Naive thymus-derived CD4-positive, alpha-beta T cell (primary cell): ENCODE data around the gene ANKS6. TPM values are rescaled to one million over a fixed set of nuclear protein-coding genes. Genes with fewer than 3 reads are reported as not detected.

ENCODE experiments used
- ATAC-seq: fragments of 150-1000 bp; cut with Tn5 transposase; 2 replicates; pipeline ENCODE4 v1.10.0; 2021; ENCODE audit warnings: mild to moderate bottlenecking, moderate library complexity
- CTCF ChIA-PET: fragments of 350-600 bp; sonication (Branson Sonifier 250); formaldehyde crosslinking; loops from one replicate; lab custom pipeline; 2021; ENCODE audit warnings: antibody characterized with exemption; lab: Charles Lee
- POLR2A ChIA-PET: fragments of 350-600 bp; sonication (Branson Sonifier 250); formaldehyde crosslinking; loops from one replicate; lab custom pipeline; 2021; ENCODE audit warnings: antibody characterized with exemption, inconsistent platforms; lab: Charles Lee
- DNase-seq, 9 donors: peaks; one replicate each; pipeline versions ENCODE4 v3.0.0 to v3.0.0-alpha.2; 2020 to 2022; ENCODE audit warnings: mixed read lengths in 1 of 9
- H3K27ac ChIP-seq: one replicate; pipeline ENCODE4 v1.7.0; 2013; ENCODE audit warnings: mild to moderate bottlenecking, low read depth, low read length, moderate library complexity
- H3K27me3 ChIP-seq, 2 donors: one replicate each; pipeline ENCODE4 v1.7.0; 2013; ENCODE audit warnings: low read length in 2 of 2, mild to moderate bottlenecking in 2 of 2, moderate library complexity in 2 of 2; ENCODE audit not compliant: control insufficient read depth in 2 of 2, insufficient read depth in 2 of 2
- H3K36me3 ChIP-seq, 3 experiments: 1 replicate in 2 of 3; 2 replicates in 1 of 3; pipeline ENCODE4 v1.7.0; 2013; ENCODE audit warnings: low read length in 3 of 3, mild to moderate bottlenecking in 3 of 3, moderate library complexity in 1 of 3; ENCODE audit not compliant: insufficient read depth in 3 of 3, control insufficient read depth in 2 of 3
- H3K4me1 ChIP-seq, 2 donors: one replicate each; pipeline ENCODE4 v1.7.0; 2013; ENCODE audit warnings: low read length in 2 of 2, mild to moderate bottlenecking in 2 of 2, moderate library complexity in 1 of 2; ENCODE audit not compliant: control insufficient read depth in 2 of 2, insufficient read depth in 2 of 2
- H3K4me3 ChIP-seq: 2 replicates; pipeline ENCODE4 v1.7.0; 2013; ENCODE audit warnings: mild to moderate bottlenecking, low read length
- H3K9me3 ChIP-seq, 3 experiments: 1 replicate in 2 of 3; 2 replicates in 1 of 3; pipeline ENCODE4 v1.7.0; 2013; ENCODE audit warnings: low read length in 3 of 3; ENCODE audit not compliant: control insufficient read depth in 2 of 3
- H3K27ac Mint-ChIP-seq, 9 donors: one replicate each; pipeline ENCODE4 v1.8.0; 2020 to 2022; ENCODE audit warnings: mixed read lengths in 9 of 9, mild to moderate bottlenecking in 8 of 9, moderate library complexity in 5 of 9, inconsistent platforms in 2 of 9
- H3K27me3 Mint-ChIP-seq, 5 donors: one replicate each; pipeline ENCODE4 v1.8.0; 2021 to 2022; ENCODE audit warnings: mixed read lengths in 5 of 5, mild to moderate bottlenecking in 1 of 5
- H3K36me3 Mint-ChIP-seq, 5 donors: one replicate each; pipeline ENCODE4 v1.8.0; 2020 to 2022; ENCODE audit warnings: mixed read lengths in 5 of 5, mild to moderate bottlenecking in 3 of 5, inconsistent platforms in 1 of 5
- H3K4me1 Mint-ChIP-seq, 7 donors: one replicate each; pipeline ENCODE4 v1.8.0; 2020 to 2022; ENCODE audit warnings: mixed read lengths in 7 of 7, mild to moderate bottlenecking in 3 of 7, inconsistent platforms in 1 of 7
- H3K4me3 Mint-ChIP-seq, 10 donors: one replicate each; pipeline ENCODE4 v1.8.0; 2020 to 2022; ENCODE audit warnings: mild to moderate bottlenecking in 10 of 10, mixed read lengths in 10 of 10, moderate library complexity in 6 of 10, inconsistent platforms in 2 of 10
- H3K9me3 Mint-ChIP-seq, 11 donors: one replicate each; pipeline ENCODE4 v1.8.0; 2020 to 2022; ENCODE audit warnings: mixed read lengths in 11 of 11, mild to moderate bottlenecking in 4 of 11, inconsistent platforms in 1 of 11, moderate library complexity in 1 of 11
- intact Hi-C, 2 donors: fragments of 100-400 bp; cut with micrococcal nuclease; formaldehyde crosslinking; loops; one replicate each; pipeline ENCODE4 v1.15.1; 2023
- polyA plus RNA-seq, 2 donors: library from polyadenylated mRNA; unstranded; fragments of 300-500 nt; fragmentation: Illumina TruSeq; gene quantifications; one replicate each; pipeline ENCODE4 v1.2.3, GENCODE V29; 2021
- total RNA-seq, 6 experiments: library from RNA in 5 of 6; stranded (reverse) in 5 of 6; gene quantifications; 1 replicate in 5 of 6; 2 replicates in 1 of 6; pipeline ENCODE4 v1.2.3 and lab custom pipeline; 2021 to 2026

The ANKS6 gene
- total and polyA plus RNA-seq, 7 experiments from 2014 or later = 5.0 to 18.4 (median 12.2) TPM

DNA sequence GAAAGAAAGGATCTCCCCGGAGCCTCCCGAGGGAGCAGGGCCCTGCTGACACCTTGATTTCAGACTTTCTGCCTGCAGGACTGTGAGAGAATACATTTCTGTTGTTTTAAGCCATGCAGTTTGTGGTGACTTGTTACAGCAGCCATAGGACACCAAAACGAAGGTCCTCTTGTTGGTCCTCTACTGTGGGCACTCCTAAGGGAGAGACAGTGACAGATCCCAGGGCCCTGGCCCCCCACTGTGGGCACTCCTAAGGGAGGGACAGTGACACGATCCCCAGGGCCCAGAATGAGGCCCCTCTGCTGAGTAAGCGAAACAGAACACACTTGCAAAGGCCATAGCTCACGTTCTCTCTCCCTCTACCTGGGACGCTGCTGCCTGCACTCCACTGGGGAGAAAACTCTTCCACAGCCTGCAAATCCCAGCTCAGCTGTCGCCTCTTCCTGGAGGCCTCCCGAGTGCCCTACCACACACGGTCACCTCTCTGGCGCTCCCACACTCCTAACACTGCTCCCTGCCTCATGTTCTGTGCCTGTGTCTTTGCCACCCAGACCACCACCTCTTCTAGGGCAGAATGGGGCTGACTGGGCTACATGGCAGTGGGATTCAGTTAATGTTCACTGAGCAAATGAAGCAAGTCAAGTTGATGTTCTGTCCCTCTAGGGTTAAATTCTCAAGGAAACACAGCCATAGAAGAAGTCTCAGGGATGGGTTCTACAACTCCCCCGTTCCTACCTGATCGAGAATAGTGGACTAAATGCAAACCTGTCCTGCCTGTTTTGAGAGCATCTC, 23.8 kb downstream of the ANKS6 start:
- POLR2A ChIA-PET = no interaction called here
- Histone ChIP-seq H3K27me3 (no peaks in the 10 kb centered on the region), H3K9me3 (no peaks in the 10 kb centered on the region), H3K4me3 (no peak overlapping the region), H3K27ac (no peak overlapping the region), H3K4me1 (no peaks in the 10 kb centered on the region), H3K36me3 (peaks cover 0 to 54% (median 0%) of the 10 kb centered on the region in 3 experiments)
- peaks cover 0 to 65% (median 49%) of the 10 kb centered on the region in 5 donors for H3K36me3 Mint-ChIP-seq
- no peaks in the 10 kb centered on the region for H3K9me3 Mint-ChIP-seq
- no peak overlapping the region for H3K4me3 Mint-ChIP-seq
- peaks cover 0 to 7% (median 0%) of the 10 kb centered on the region in 7 donors for H3K4me1 Mint-ChIP-seq
- no peak for ATAC-seq
- CTCF ChIA-PET = no interaction called here
- intact Hi-C loops = no loop called here
- H3K27me3 Mint-ChIP-seq = no peaks in the 10 kb centered on the region
- no peak overlapping the region for H3K27ac Mint-ChIP-seq
- DNase-seq = peak in 1 of 9 donors; percentile 12

DNA sequence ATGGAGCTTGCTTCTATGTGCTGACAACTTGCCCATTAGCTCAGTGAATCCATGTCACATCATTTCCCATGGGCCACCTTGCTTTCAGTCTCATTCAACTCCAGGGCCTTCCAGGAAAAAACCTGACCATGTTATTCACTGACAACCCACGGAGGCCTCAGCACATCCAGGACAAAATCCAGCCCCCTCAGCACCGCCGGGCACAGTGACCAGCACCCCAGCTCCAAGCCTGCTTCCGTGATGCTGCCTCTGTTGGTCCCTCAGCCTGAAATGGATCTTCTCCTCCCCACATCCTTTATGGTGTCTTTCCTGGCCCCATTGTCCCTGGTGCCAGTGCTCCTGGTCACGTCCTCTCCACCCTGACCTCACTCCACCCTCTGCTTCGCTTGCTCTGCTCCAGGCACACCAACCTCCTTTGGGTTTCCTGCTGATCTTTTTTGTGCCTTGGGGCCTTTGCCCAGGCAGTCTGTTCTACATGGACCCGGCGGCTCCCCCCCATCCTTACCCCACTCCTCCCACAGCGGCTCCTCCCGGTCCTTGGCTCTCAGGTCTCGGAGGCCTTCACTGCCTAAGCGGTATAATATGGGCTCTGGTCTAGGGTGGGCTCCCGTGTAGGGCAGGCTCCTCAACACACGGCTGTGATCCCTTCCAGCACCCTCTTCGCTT, 25.0 kb downstream of the ANKS6 start:
- Histone ChIP-seq H3K4me3 (no peak overlapping the region), H3K27ac (no peak overlapping the region), H3K4me1 (no peaks in the 10 kb centered on the region), H3K9me3 (no peaks in the 10 kb centered on the region), H3K27me3 (no peaks in the 10 kb centered on the region), H3K36me3 (peaks cover 0 to 66% (median 0%) of the 10 kb centered on the region in 3 experiments)
- POLR2A ChIA-PET = no interaction called here
- CTCF ChIA-PET = no interaction called here
- Mint-ChIP-seq H3K4me3 (no peak overlapping the region), H3K27ac (no peak overlapping the region), H3K36me3 (peaks cover 0 to 70% (median 52%) of the 10 kb centered on the region in 5 donors), H3K4me1 (no peaks in the 10 kb centered on the region), H3K9me3 (no peaks in the 10 kb centered on the region), H3K27me3 (no peaks in the 10 kb centered on the region)
- intact Hi-C loops = no loop called here
- DNase-seq = peak in 1 of 9 donors; percentile 15
- no peak for ATAC-seq

DNA sequence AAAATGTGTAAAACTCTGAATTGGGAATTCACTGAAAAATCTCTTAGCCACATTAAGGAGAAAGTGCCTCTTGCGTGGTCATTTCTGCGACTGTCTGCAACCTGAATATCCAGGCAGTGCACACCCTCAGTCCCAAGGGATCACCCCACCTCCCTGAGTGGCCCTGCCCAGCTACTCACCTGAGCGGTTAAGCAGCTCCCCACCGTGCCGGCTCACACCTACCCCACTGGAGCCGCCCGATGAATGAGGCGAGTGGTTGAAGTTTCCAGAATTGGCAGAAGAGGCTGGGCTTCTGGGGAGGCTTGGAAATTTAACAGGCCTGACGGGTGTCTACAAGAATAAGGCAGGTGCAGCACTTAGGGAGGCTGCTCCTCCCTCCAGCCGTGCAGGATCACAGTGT, 25.6 kb downstream of the ANKS6 start:
- Mint-ChIP-seq H3K4me3 (no peak overlapping the region), H3K27ac (no peak overlapping the region), H3K27me3 (no peaks in the 10 kb centered on the region), H3K36me3 (peaks cover 0 to 75% (median 56%) of the 10 kb centered on the region in 5 donors), H3K9me3 (no peaks in the 10 kb centered on the region), H3K4me1 (no peaks in the 10 kb centered on the region)
- peaks cover 0 to 66% (median 0%) of the 10 kb centered on the region in 3 experiments for H3K36me3 ChIP-seq
- no peaks in the 10 kb centered on the region for H3K4me1 ChIP-seq
- ChIA-PET POLR2A (no interaction called here), CTCF (no interaction called here)
- DNase-seq (peak in 1 of 9 donors; percentile 14), ATAC-seq (no peak)
- H3K4me3 ChIP-seq = no peak overlapping the region
- no peak overlapping the region for H3K27ac ChIP-seq
- H3K27me3 ChIP-seq = no peaks in the 10 kb centered on the region
- no peaks in the 10 kb centered on the region for H3K9me3 ChIP-seq
- intact Hi-C loops = no loop called here

DNA sequence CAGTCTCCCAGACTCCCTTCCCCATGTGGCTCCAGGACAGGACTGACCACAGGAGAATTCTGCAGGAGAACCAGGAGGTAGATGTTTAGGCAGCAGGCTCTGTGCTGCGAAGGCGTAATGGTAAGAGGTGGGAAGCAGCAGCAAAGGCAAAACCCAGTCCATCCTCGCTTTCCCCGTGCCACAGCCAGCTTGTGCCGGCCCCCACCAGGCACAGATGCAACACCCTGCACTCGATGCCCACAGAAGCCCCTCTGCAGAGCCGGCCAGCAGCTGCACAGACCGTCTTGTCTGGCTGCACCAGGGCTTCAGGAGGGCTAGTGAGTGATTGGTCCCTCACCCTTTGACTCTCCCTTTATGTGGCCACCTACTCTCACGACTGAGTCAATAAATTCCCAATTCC, 28.0 kb downstream of the ANKS6 start:
- no peak for ATAC-seq

DNA sequence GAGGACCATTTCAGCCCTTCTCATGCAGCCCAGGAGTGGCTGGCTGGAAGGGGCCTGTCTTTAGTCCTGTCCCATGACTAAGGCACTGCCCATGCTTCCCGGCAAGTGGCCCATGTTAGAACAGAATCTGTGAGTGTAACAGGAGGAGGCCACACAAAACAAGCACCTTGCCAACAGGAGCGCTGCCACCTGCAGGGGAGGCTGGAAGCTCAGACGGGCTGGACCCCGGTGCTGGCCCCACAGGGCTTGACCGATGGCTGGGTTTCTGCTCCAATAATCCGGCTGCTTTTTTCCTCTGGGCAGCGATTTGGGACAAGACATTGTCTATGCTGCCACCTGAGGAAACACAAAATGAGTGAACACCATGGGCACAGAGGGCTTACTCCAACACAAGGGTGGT, 28.4 kb downstream of the ANKS6 start:
- ChIA-PET CTCF (no interaction called here), POLR2A (no interaction called here)
- Mint-ChIP-seq H3K27ac (no peak overlapping the region), H3K4me1 (no peaks in the 10 kb centered on the region), H3K4me3 (no peak overlapping the region), H3K36me3 (peaks cover 3 to 90% (median 76%) of the 10 kb centered on the region in 5 donors), H3K27me3 (no peaks in the 10 kb centered on the region), H3K9me3 (peaks cover 0 to 19% (median 4%) of the 10 kb centered on the region in 11 donors)
- Histone ChIP-seq H3K9me3 (no peaks in the 10 kb centered on the region), H3K4me3 (no peak overlapping the region), H3K4me1 (no peaks in the 10 kb centered on the region), H3K27me3 (no peaks in the 10 kb centered on the region), H3K27ac (no peak overlapping the region), H3K36me3 (peaks cover 0 to 57% (median 0%) of the 10 kb centered on the region in 3 experiments)
- intact Hi-C loops = no loop called here
- DNase-seq = peak in 1 of 9 donors; percentile 11
- no peak for ATAC-seq

More for the DNA sequence above, 28.0 kb downstream of the ANKS6 start:
- POLR2A ChIA-PET = no interaction called here
- Histone ChIP-seq H3K36me3 (peaks cover 0 to 62% (median 0%) of the 10 kb centered on the region in 3 experiments), H3K27ac (no peak overlapping the region), H3K9me3 (no peaks in the 10 kb centered on the region), H3K4me1 (no peaks in the 10 kb centered on the region), H3K4me3 (no peak overlapping the region), H3K27me3 (no peaks in the 10 kb centered on the region)
- Mint-ChIP-seq H3K27me3 (no peaks in the 10 kb centered on the region), H3K27ac (no peak overlapping the region), H3K9me3 (peaks cover 0 to 19% (median 4%) of the 10 kb centered on the region in 11 donors), H3K36me3 (peaks cover 3 to 90% (median 76%) of the 10 kb centered on the region in 5 donors), H3K4me3 (no peak overlapping the region), H3K4me1 (no peaks in the 10 kb centered on the region)
- intact Hi-C loops = no loop called here
- CTCF ChIA-PET = no interaction called here
- DNase-seq = peak in 1 of 9 donors; percentile 6

DNA sequence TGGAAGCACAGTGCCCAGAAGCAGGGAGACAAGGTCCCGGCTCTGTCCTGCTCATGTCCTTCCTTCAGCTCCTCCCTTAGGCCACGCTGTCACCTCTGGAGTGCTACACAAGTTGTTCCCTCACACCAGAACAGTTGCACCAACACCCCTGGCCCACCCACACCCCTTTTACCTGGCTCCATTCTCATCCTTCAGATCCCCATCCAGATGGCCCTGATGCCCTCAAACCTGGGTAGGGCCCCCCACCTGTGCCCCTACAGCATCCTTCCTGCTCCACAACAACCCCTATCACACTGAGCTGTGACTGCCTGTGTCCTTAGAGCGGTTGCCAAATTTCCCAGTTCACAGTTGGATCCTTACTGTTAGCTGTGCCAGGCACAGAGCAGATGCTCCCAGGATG, 29.2 kb downstream of the ANKS6 start:
- Histone ChIP-seq H3K4me1 (no peaks in the 10 kb centered on the region), H3K27ac (no peak overlapping the region), H3K36me3 (peaks cover 0 to 50% (median 0%) of the 10 kb centered on the region in 3 experiments), H3K9me3 (no peaks in the 10 kb centered on the region), H3K27me3 (no peaks in the 10 kb centered on the region), H3K4me3 (no peak overlapping the region)
- Mint-ChIP-seq H3K36me3 (peaks cover 3 to 90% (median 75%) of the 10 kb centered on the region in 5 donors), H3K27me3 (no peaks in the 10 kb centered on the region), H3K27ac (no peak overlapping the region), H3K4me1 (no peaks in the 10 kb centered on the region), H3K9me3 (peaks cover 0 to 19% (median 4%) of the 10 kb centered on the region in 11 donors), H3K4me3 (no peak overlapping the region)
- intact Hi-C loops = no loop called here
- ChIA-PET CTCF (interaction anchor here (0.6 to 1.4 kb wide), 2 partner anchors 9 to 1119 kb away, joined by 4 to 7 read pairs; no protein-coding TSS in a partner anchor), POLR2A (no interaction called here)
- ATAC-seq (no peak), DNase-seq (peak in 1 of 9 donors; percentile 4)
